Stimulated activated naive CD8-positive, alpha-beta T cell treated with anti-CD3 and anti-CD28 coated beads, Interleukin-15, Interleukin-2, amounts not matched to agents 100 ng/mL and 50 ng/mL, for 24 hours (primary cell): ENCODE data around the gene P4HA3.

ENCODE experiments used
- H3K27ac Mint-ChIP-seq: one replicate; pipeline ENCODE4 v1.8.0; 2021; ENCODE audit warnings: mild to moderate bottlenecking, mixed read lengths
- H3K27me3 Mint-ChIP-seq: one replicate; pipeline ENCODE4 v1.8.0; 2021; ENCODE audit warnings: mixed read lengths
- H3K36me3 Mint-ChIP-seq: one replicate; pipeline ENCODE4 v1.8.0; 2021; ENCODE audit warnings: low read depth, mixed read lengths
- H3K4me1 Mint-ChIP-seq: one replicate; pipeline ENCODE4 v1.8.0; 2021; ENCODE audit warnings: low read depth, mixed read lengths
- H3K4me3 Mint-ChIP-seq: one replicate; pipeline ENCODE4 v1.8.0; 2021; ENCODE audit warnings: mild to moderate bottlenecking, mixed read lengths
- H3K9me3 Mint-ChIP-seq: one replicate; pipeline ENCODE4 v1.8.0; 2021; ENCODE audit warnings: mixed read lengths

Gene P4HA3

GRCh38 chr11:74220376-74220775 is 91.1 kb downstream of the P4HA3 start:
- Mint-ChIP-seq H3K27me3 (no peaks in the 10 kb centered on the region), H3K9me3 (peaks cover 11% of the 10 kb centered on the region), H3K4me1 (no peaks in the 10 kb centered on the region), H3K4me3 (no peak overlapping the region), H3K36me3 (peaks cover 36% of the 10 kb centered on the region), H3K27ac (no peak overlapping the region)
